Eye (tissue), 1 donor: Measurements from ENCODE around the gene MON2.
"Not testable (repeated sequence)": the region's sequence is repeated elsewhere in the genome, so short reads cannot be mapped to it uniquely, and the experiment has no call there.

Source experiments
- DNase-seq: peaks from one replicate; pipeline ENCODE4 v3.0.0-alpha.2; 2015

MON2 gene

GRCh38 chr12:62481843-62482540, 15.4 kb downstream of the MON2 start:
- no peak for DNase-seq

- DNase-seq: no peak
These were observed 16.1 kb downstream of the MON2 start for GRCh38 chr12:62482769-62483168.

- DNase-seq: no peak
These were observed 17.6 kb downstream of the MON2 start for GRCh38 chr12:62484233-62484632.

GRCh38 chr12:62505786-62506185, 39.2 kb downstream of the MON2 start:
- DNase-seq: no peak

GRCh38 chr12:62512901-62513300, 46.3 kb downstream of the MON2 start:
- DNase-seq: no peak

- not testable (repeated sequence) for DNase-seq
These were observed 47.5 kb downstream of the MON2 start for GRCh38 chr12:62514080-62514479.

- no peak for DNase-seq
These were observed 50.3 kb downstream of the MON2 start for GRCh38 chr12:62516927-62517326.

GRCh38 chr12:62517887-62518286, 51.3 kb downstream of the MON2 start:
- no peak for DNase-seq

GRCh38 chr12:62519043-62519442, 52.4 kb downstream of the MON2 start:
- DNase-seq: no peak

GRCh38 chr12:62520361-62520760, 53.7 kb downstream of the MON2 start:
- no peak for DNase-seq

- DNase-seq: no peak
These were observed 56.4 kb downstream of the MON2 start for GRCh38 chr12:62522984-62523383.

- DNase-seq: no peak
These were observed 57.0 kb downstream of the MON2 start for GRCh38 chr12:62523619-62524018.

GRCh38 chr12:62525271-62525670, 58.6 kb downstream of the MON2 start:
- DNase-seq: no peak

GRCh38 chr12:62530596-62530995, 64.0 kb downstream of the MON2 start:
- DNase-seq: peak; percentile 9

GRCh38 chr12:62532333-62532732, 65.7 kb downstream of the MON2 start:
- DNase-seq: no peak

- no peak for DNase-seq
These were observed 66.6 kb downstream of the MON2 start for GRCh38 chr12:62533087-62533754.

- no peak for DNase-seq
These were observed 67.1 kb downstream of the MON2 start for GRCh38 chr12:62533755-62534107.

GRCh38 chr12:62536546-62536945, 69.9 kb downstream of the MON2 start:
- no peak for DNase-seq

GRCh38 chr12:62537551-62537950, 70.9 kb downstream of the MON2 start:
- DNase-seq: peak; percentile 13

- no peak for DNase-seq
These were observed 73.7 kb downstream of the MON2 start for GRCh38 chr12:62540354-62540753.

GRCh38 chr12:62542814-62543213, 76.2 kb downstream of the MON2 start:
- DNase-seq: no peak

GRCh38 chr12:62543324-62543723, 76.7 kb downstream of the MON2 start:
- no peak for DNase-seq

- no peak for DNase-seq
These were observed 77.1 kb downstream of the MON2 start for GRCh38 chr12:62543741-62544140.

- no peak for DNase-seq
These were observed 86.4 kb downstream of the MON2 start for GRCh38 chr12:62552906-62553556.
